HEK293 (cell line): Measurements from ENCODE around the gene CTDSP2.
A peak's percentile ranks its signal among the peaks of the same experiment; 100 is the strongest.

Experiments
- CTCF ChIA-PET: fragments of 350-600 bp; formaldehyde crosslinking; extraction: SDS; loops from one replicate; lab custom pipeline; 2021; ENCODE audit warnings: antibody characterized with exemption; lab: Yijun Ruan, JAX
- POLR2A ChIA-PET: fragments of 300-600 bp; formaldehyde crosslinking; extraction: SDS; loops from one replicate; lab custom pipeline; 2020; ENCODE audit warnings: antibody characterized with exemption, inconsistent platforms; lab: Yijun Ruan, JAX
- H3K27ac ChIP-seq: fragments of 200-500 bp; sonication (Bioruptor generic); 2 replicates; pipeline ENCODE4 v1.5.1; 2014; ENCODE audit warnings: low read depth, low read length, control low read depth, inconsistent platforms; ENCODE audit errors: extremely low read depth
- H3K36me3 ChIP-seq, 2 experiments: fragments of 200-500 bp in 1 of 2; sonication (Bioruptor generic) in 1 of 2; 1 replicate in 1 of 2; 2 replicates in 1 of 2; pipeline ENCODE4 v1.5.1; 2014 to 2017; ENCODE audit warnings: inconsistent platforms in 2 of 2, low read length in 2 of 2; ENCODE audit not compliant: control insufficient read depth in 2 of 2, insufficient read depth in 1 of 2
- H3K4me1 ChIP-seq: fragments of 200-500 bp; sonication (Bioruptor generic); 2 replicates; pipeline ENCODE4 v1.5.1; 2014; ENCODE audit warnings: mild to moderate bottlenecking, low read length, inconsistent platforms; ENCODE audit not compliant: control insufficient read depth, insufficient read depth
- H3K4me3 ChIP-seq: 2 replicates; pipeline ENCODE4 v1.5.1; 2011; ENCODE audit warnings: low read depth, mild to moderate bottlenecking, control low read depth, low read length, moderate library complexity
- H3K9me3 ChIP-seq: fragments of 200-500 bp; sonication (Bioruptor generic); 2 replicates; pipeline ENCODE4 v1.5.1; 2014; ENCODE audit warnings: low read depth, low read length, inconsistent platforms; ENCODE audit not compliant: control insufficient read depth, insufficient read depth
- GLI2 ChIP-seq: fragments of 450-650 bp; formaldehyde crosslinking; IDR thresholded peaks from 2 replicates; pipeline ENCODE4; 2017; ENCODE audit warnings: missing biosample characterization, missing genetic modification characterization, low read depth, borderline replicate concordance
- GLIS2 ChIP-seq: fragments of 450-650 bp; formaldehyde crosslinking; IDR thresholded peaks from 2 replicates; pipeline ENCODE4 v1.5.1; 2016; ENCODE audit warnings: missing biosample characterization, missing genetic modification characterization
- INSM2 ChIP-seq: fragments of 450-650 bp; formaldehyde crosslinking; IDR thresholded peaks from 2 replicates; pipeline ENCODE4 v1.5.1; 2016; ENCODE audit warnings: missing biosample characterization, missing genetic modification characterization
- KLF10 ChIP-seq: fragments of 450-650 bp; IDR thresholded peaks from 2 replicates; pipeline ENCODE4 v1.5.1; 2018; ENCODE audit warnings: missing biosample characterization, mild to moderate bottlenecking, missing genetic modification characterization
- PRDM10 ChIP-seq: fragments of 450-650 bp; formaldehyde crosslinking; IDR thresholded peaks from 2 replicates; pipeline ENCODE4 v1.5.1; 2016; ENCODE audit warnings: missing biosample characterization, missing genetic modification characterization
- ZBTB10 ChIP-seq: fragments of 450-650 bp; formaldehyde crosslinking; IDR thresholded peaks from 2 replicates; pipeline ENCODE4 v1.5.1; 2016; ENCODE audit warnings: missing biosample characterization, missing genetic modification characterization
- ZBTB7A ChIP-seq: fragments of 450-650 bp; formaldehyde crosslinking; IDR thresholded peaks from 2 replicates; pipeline ENCODE4 v1.5.1; 2016; ENCODE audit warnings: low read depth, missing biosample characterization, missing genetic modification characterization
- ZNF114 ChIP-seq: fragments of 450-650 bp; formaldehyde crosslinking; IDR thresholded peaks from 2 replicates; pipeline ENCODE4 v1.5.0; 2017; ENCODE audit warnings: missing biosample characterization, missing genetic modification characterization
- ZNF148 ChIP-seq: fragments of 450-650 bp; formaldehyde crosslinking; IDR thresholded peaks from 2 replicates; pipeline ENCODE4 v1.5.0; 2017; ENCODE audit warnings: missing biosample characterization, missing genetic modification characterization, borderline replicate concordance
- ZNF184 ChIP-seq: fragments of 450-650 bp; IDR thresholded peaks from 2 replicates; pipeline ENCODE4 v1.5.1; 2018; ENCODE audit warnings: missing biosample characterization, mild to moderate bottlenecking, missing genetic modification characterization
- ZNF19 ChIP-seq: fragments of 450-650 bp; formaldehyde crosslinking; IDR thresholded peaks from 2 replicates; pipeline ENCODE4; 2016; ENCODE audit warnings: missing biosample characterization, missing genetic modification characterization, low read depth
- ZNF211 ChIP-seq: fragments of 450-650 bp; formaldehyde crosslinking; IDR thresholded peaks from 2 replicates; pipeline ENCODE4 v1.5.1; 2016; ENCODE audit warnings: low read depth, missing biosample characterization, missing genetic modification characterization
- ZNF221 ChIP-seq: fragments of 450-650 bp; formaldehyde crosslinking; IDR thresholded peaks from 2 replicates; pipeline ENCODE4 v1.5.1; 2017; ENCODE audit warnings: missing biosample characterization, missing genetic modification characterization, borderline replicate concordance
- ZNF24 ChIP-seq: fragments of 450-650 bp; formaldehyde crosslinking; IDR thresholded peaks from 2 replicates; pipeline ENCODE4 v1.5.1; 2016; ENCODE audit warnings: missing biosample characterization, missing genetic modification characterization
- ZNF292 ChIP-seq: fragments of 450-650 bp; formaldehyde crosslinking; IDR thresholded peaks from 2 replicates; pipeline ENCODE4 v1.5.1; 2016; ENCODE audit warnings: low read depth, missing biosample characterization, missing genetic modification characterization, borderline replicate concordance
- ZNF335 ChIP-seq: fragments of 450-650 bp; formaldehyde crosslinking; conservative IDR thresholded peaks from 2 replicates; pipeline ENCODE4 v1.5.1; 2016; ENCODE audit warnings: missing biosample characterization, missing genetic modification characterization
- ZNF501 ChIP-seq: fragments of 450-650 bp; formaldehyde crosslinking; IDR thresholded peaks from 2 replicates; pipeline ENCODE4 v1.5.1; 2016; ENCODE audit warnings: missing biosample characterization, missing genetic modification characterization
- ZNF548 ChIP-seq: fragments of 450-650 bp; formaldehyde crosslinking; IDR thresholded peaks from 2 replicates; pipeline ENCODE4 v1.5.1; 2016; ENCODE audit warnings: missing biosample characterization, missing genetic modification characterization
- ZNF596 ChIP-seq: fragments of 450-650 bp; IDR thresholded peaks from 2 replicates; pipeline ENCODE4 v1.5.0; 2018; ENCODE audit warnings: missing biosample characterization, mild to moderate bottlenecking, missing genetic modification characterization, moderate library complexity
- ZNF664 ChIP-seq: fragments of 450-650 bp; formaldehyde crosslinking; IDR thresholded peaks from 2 replicates; pipeline ENCODE4 v1.5.1; 2016; ENCODE audit warnings: missing biosample characterization, missing genetic modification characterization
- ZNF707 ChIP-seq: fragments of 450-650 bp; formaldehyde crosslinking; IDR thresholded peaks from 2 replicates; pipeline ENCODE4 v1.5.1; 2016; ENCODE audit warnings: missing biosample characterization, missing genetic modification characterization
- ZNF747 ChIP-seq: fragments of 450-650 bp; formaldehyde crosslinking; IDR thresholded peaks from 2 replicates; pipeline ENCODE4 v1.5.1; 2016; ENCODE audit warnings: missing biosample characterization, missing genetic modification characterization
- ZNF837 ChIP-seq: fragments of 450-650 bp; formaldehyde crosslinking; IDR thresholded peaks from 2 replicates; pipeline ENCODE4 v1.5.1; 2016; ENCODE audit warnings: missing biosample characterization, missing genetic modification characterization
- TF ChIP-seq, protein P1 (sequence below): fragments of 450-650 bp; formaldehyde crosslinking; optimal IDR thresholded peaks from 2 replicates; pipeline ENCODE3; 2016; ENCODE audit warnings: missing biosample characterization, mild to moderate bottlenecking, missing genetic modification characterization
- TF ChIP-seq, protein P2 (sequence below): fragments of 450-650 bp; formaldehyde crosslinking; IDR thresholded peaks from 2 replicates; pipeline ENCODE4 v1.5.1; 2017; ENCODE audit warnings: missing biosample characterization, missing genetic modification characterization

CTDSP2 gene

GRCh38 chr12:57864442-57865083 lies 18.0 kb upstream of the CTDSP2 start:
- ChIA-PET CTCF (interaction anchor here (0.7 to 2.2 kb wide), 9 partner anchors 18 to 563 kb away, joined by 3 to 7 read pairs (median 3); partner anchors contain the start of gene CTDSP2), POLR2A (interaction anchor here (1.0 to 3.1 kb wide), 9 partner anchors 14 to 77 kb away, joined by 3 to 41 read pairs (median 6); partner anchors contain the start of genes ATP23 and CTDSP2)
- H3K4me3 ChIP-seq = peak overlapping the region; percentile 37
- H3K9me3 ChIP-seq = no peaks in the 10 kb centered on the region
- H3K36me3 ChIP-seq = no peaks in the 10 kb centered on the region
- peak overlapping the region; percentile 62; the same call in 1 of the 2 replicates for H3K27ac ChIP-seq
- H3K4me1 ChIP-seq = no peaks in the 10 kb centered on the region
- no peak for TF ChIP-seq GLIS2 (tag by site-specific recombination)
- TF ChIP-seq PRDM10 (tag by site-specific recombination) = peak; percentile 43
- peak; percentile 96 for TF ChIP-seq ZNF664
- no peak for TF ChIP-seq ZNF292 (tag by site-specific recombination)
- no peak for TF ChIP-seq ZNF211
- TF ChIP-seq ZNF837 (tag by site-specific recombination) = no peak
- peak; percentile 79; the same call in 1 of the 2 replicates for TF ChIP-seq ZNF335 (tag by site-specific recombination)
- TF ChIP-seq GLI2 (tag by site-specific recombination) = no peak
- no peak for TF ChIP-seq KLF10 (tag by site-specific recombination)
- TF ChIP-seq ZNF548 (tag by site-specific recombination) = no peak
- no peak for TF ChIP-seq ZBTB7A (tag by site-specific recombination)
- no peak for TF ChIP-seq ZNF747 (tag by site-specific recombination)
- TF ChIP-seq ZBTB10 (tag by site-specific recombination) = no peak
- TF ChIP-seq, protein P1, sequence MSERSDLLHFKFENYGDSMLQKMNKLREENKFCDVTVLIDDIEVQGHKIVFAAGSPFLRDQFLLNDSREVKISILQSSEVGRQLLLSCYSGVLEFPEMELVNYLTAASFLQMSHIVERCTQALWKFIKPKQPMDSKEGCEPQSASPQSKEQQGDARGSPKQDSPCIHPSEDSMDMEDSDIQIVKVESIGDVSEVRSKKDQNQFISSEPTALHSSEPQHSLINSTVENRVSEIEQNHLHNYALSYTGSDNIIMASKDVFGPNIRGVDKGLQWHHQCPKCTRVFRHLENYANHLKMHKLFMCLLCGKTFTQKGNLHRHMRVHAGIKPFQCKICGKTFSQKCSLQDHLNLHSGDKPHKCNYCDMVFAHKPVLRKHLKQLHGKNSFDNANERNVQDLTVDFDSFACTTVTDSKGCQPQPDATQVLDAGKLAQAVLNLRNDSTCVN (tag by site-specific recombination) = no peak
- no peak for TF ChIP-seq ZNF221
- TF ChIP-seq ZNF501 = no peak
- TF ChIP-seq ZNF148 (tag by site-specific recombination) = no peak
- no peak for TF ChIP-seq INSM2 (tag by site-specific recombination)
- no peak for TF ChIP-seq ZNF184 (tag by site-specific recombination)
- no peak for TF ChIP-seq ZNF19
- TF ChIP-seq, protein P2, sequence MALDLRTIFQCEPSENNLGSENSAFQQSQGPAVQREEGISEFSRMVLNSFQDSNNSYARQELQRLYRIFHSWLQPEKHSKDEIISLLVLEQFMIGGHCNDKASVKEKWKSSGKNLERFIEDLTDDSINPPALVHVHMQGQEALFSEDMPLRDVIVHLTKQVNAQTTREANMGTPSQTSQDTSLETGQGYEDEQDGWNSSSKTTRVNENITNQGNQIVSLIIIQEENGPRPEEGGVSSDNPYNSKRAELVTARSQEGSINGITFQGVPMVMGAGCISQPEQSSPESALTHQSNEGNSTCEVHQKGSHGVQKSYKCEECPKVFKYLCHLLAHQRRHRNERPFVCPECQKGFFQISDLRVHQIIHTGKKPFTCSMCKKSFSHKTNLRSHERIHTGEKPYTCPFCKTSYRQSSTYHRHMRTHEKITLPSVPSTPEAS = peak; percentile 11; the same call in 1 of the 2 replicates
- TF ChIP-seq ZNF707 (tag by site-specific recombination) = no peak
- no peak for TF ChIP-seq ZNF24
- no peak for TF ChIP-seq ZNF596
- no peak for TF ChIP-seq ZNF114 (tag by site-specific recombination)
